CD1c-positive myeloid dendritic cell (primary cell): Measurements from ENCODE around the gene DHX29.
A peak's percentile ranks its signal among the peaks of the same experiment; 100 is the strongest.

Source experiments
- DNase-seq: peaks from one replicate; pipeline ENCODE4 v3.0.0-alpha.2; 2016; ENCODE audit errors: extremely low spot score

The DHX29 gene

GRCh38 chr5:55232271-55232984, 75.1 kb downstream of the DHX29 start:
- no peak for DNase-seq

- no peak for DNase-seq
These were observed 75.6 kb downstream of the DHX29 start for GRCh38 chr5:55231919-55232270.

- DNase-seq, result no peak
These were observed 76.2 kb downstream of the DHX29 start for GRCh38 chr5:55231029-55231918.

- DNase-seq, result no peak
These were observed 77.3 kb downstream of the DHX29 start for GRCh38 chr5:55230086-55230629.

- no peak for DNase-seq
These were observed 79.6 kb downstream of the DHX29 start for GRCh38 chr5:55227664-55228430.

- DNase-seq, result peak; percentile 28
These were observed 80.4 kb downstream of the DHX29 start, which contains the start of gene MCIDAS for GRCh38 chr5:55226934-55227663. Gene MCIDAS (minus strand): TSS chr5:55227315. CDS start chr5:55227138, 177 bp downstream.

GRCh38 chr5:55226027-55226933, 81.2 kb downstream of the DHX29 start:
- no peak for DNase-seq

- no peak for DNase-seq
These were observed 82.1 kb downstream of the DHX29 start for GRCh38 chr5:55225346-55225745.

- DNase-seq, result no peak
These were observed 83.7 kb downstream of the DHX29 start for GRCh38 chr5:55223812-55224240.

- no peak for DNase-seq
These were observed 84.3 kb downstream of the DHX29 start for GRCh38 chr5:55222985-55223811.

GRCh38 chr5:55222092-55222984, 85.2 kb downstream of the DHX29 start:
- no peak for DNase-seq

GRCh38 chr5:55220433-55221185, 86.9 kb downstream of the DHX29 start:
- no peak for DNase-seq

GRCh38 chr5:55219770-55220169, 87.7 kb downstream of the DHX29 start:
- no peak for DNase-seq

GRCh38 chr5:55218967-55219366, 88.5 kb downstream of the DHX29 start:
- DNase-seq, result no peak

- DNase-seq, result no peak
These were observed 96.2 kb downstream of the DHX29 start for GRCh38 chr5:55211184-55211874.
